IPS-NIHi7 (cell line): ENCODE measurements around the gene TTYH3.
A peak's percentile ranks its signal among the peaks of the same experiment; 100 is the strongest.
"Not testable (repeated sequence)": the region's sequence is repeated elsewhere in the genome, so short reads cannot be mapped to it uniquely, and the experiment has no call there.

ENCODE experiments used
- DNase-seq: peaks from one replicate; pipeline ENCODE4 v3.0.0; 2012; ENCODE audit warnings: mixed read lengths; ENCODE audit errors: extremely low spot score

The TTYH3 gene

GRCh38 chr7:2665359-2665791 is 33.6 kb downstream of the TTYH3 start:
- DNase-seq, result no peak

GRCh38 chr7:2666155-2666554 is 34.4 kb downstream of the TTYH3 start:
- DNase-seq, result no peak

GRCh38 chr7:2666588-2667250 is 34.9 kb downstream of the TTYH3 start:
- no peak for DNase-seq

GRCh38 chr7:2667843-2668242 is 36.1 kb downstream of the TTYH3 start:
- DNase-seq, result no peak

- DNase-seq, result no peak
Observed at GRCh38 chr7:2668401-2668800, 36.6 kb downstream of the TTYH3 start.

- DNase-seq, result no peak
Observed at GRCh38 chr7:2670171-2670570, 38.4 kb downstream of the TTYH3 start.

GRCh38 chr7:2670720-2671391 is 39.1 kb downstream of the TTYH3 start:
- peak; percentile 91 for DNase-seq

- DNase-seq, result not testable (repeated sequence)
Observed at GRCh38 chr7:2673214-2673613, 41.4 kb downstream of the TTYH3 start.

- DNase-seq, result no peak
Observed at GRCh38 chr7:2673934-2674333, 42.1 kb downstream of the TTYH3 start.

GRCh38 chr7:2675256-2675764 is 43.5 kb downstream of the TTYH3 start:
- DNase-seq, result no peak

- not testable (repeated sequence) for DNase-seq
Observed at GRCh38 chr7:2676576-2676975, 44.8 kb downstream of the TTYH3 start.

- not testable (repeated sequence) for DNase-seq
Observed at GRCh38 chr7:2678454-2678853, 46.7 kb downstream of the TTYH3 start.

- DNase-seq, result not testable (repeated sequence)
Observed at GRCh38 chr7:2679135-2680127, 47.6 kb downstream of the TTYH3 start.

GRCh38 chr7:2680256-2680655 is 48.5 kb downstream of the TTYH3 start:
- DNase-seq, result no peak

- DNase-seq, result peak; percentile 93
Observed at GRCh38 chr7:2680792-2681490, 49.2 kb downstream of the TTYH3 start.

GRCh38 chr7:2681929-2682799 is 50.4 kb downstream of the TTYH3 start:
- no peak for DNase-seq

- no peak for DNase-seq
Observed at GRCh38 chr7:2684501-2684900, 52.7 kb downstream of the TTYH3 start.

GRCh38 chr7:2686101-2686500 is 54.3 kb downstream of the TTYH3 start:
- no peak for DNase-seq

- no peak for DNase-seq
Observed at GRCh38 chr7:2687338-2687869, 55.6 kb downstream of the TTYH3 start.

GRCh38 chr7:2687881-2688318 is 56.1 kb downstream of the TTYH3 start, which contains the start of gene AMZ1:
Gene AMZ1 (plus strand): TSS chr7:2688202. CDS start chr7:2700452, 12,250 bp downstream.
- DNase-seq, result no peak
